NCI-H2227 treated with DMSO at 0.1 percent for 48 hours (cell line): ENCODE data around the gene F12.
"Not testable (repeated sequence)": the region's sequence is repeated elsewhere in the genome, so short reads cannot be mapped to it uniquely, and the experiment has no call there.

Source experiments
- DNase-seq: peaks from one replicate; lab custom pipeline; 2025; lab: John Stamatoyannopoulos, UW

Gene F12

DNA sequence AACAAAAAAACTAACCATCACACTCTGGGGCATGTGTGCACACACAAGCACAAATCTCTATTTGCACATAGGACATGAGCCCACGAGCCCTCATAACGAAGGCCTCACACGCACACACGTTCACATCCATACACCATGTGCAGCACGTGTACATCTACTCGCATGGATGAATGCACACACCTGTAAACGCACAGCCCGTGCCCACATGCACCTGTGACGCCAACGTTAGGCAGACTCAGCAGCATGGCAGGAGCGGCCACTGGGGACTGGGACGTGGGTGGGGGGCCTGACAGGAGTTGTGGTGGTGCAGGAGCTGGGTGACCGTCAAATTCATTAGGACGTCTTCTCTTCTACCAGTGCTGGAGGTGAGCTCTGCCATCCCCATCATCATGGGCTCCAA, 22.0 kb downstream of the F12 start:
- DNase-seq, result no peak

DNA sequence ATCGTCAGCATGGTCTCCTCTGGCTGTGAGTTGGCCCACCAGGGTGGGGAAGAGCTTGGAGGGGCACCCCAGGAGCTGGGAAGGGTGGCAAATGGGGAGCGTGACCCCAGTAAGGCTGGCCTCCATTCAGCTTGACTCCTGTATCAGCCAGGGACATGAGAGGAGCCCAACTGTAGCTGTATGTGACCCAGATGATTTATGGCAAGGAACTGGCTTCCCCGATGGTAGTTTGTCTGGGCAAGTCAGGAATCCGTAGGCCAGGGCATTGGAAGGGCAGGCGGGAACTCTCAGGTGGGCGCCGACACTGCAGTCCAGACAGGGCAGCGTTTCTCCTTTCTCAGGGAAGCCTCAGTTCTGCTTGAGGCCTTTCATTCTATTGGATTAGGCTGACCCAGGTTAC, 22.8 kb downstream of the F12 start:
- no peak for DNase-seq

DNA sequence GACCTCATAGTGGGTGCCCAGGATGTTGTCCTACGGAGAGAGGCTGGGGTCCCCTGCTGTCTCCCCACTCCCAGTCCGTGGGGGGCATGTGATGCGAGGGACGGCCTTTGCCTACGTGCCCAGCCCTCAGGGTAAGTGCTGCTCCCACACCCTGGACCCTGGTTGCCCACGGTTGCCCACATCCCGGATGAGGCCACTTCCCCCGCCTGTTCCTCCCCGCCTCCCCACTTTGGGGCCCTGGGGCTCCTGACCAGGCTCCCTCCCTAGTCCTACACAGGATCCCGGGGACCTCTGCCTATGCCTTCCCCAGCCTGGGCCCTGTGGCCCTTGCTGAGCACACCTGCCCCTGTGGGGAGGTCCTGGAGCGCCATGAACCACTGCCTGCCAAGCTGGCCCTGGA, 23.6 kb downstream of the F12 start:
- DNase-seq, result no peak

DNA sequence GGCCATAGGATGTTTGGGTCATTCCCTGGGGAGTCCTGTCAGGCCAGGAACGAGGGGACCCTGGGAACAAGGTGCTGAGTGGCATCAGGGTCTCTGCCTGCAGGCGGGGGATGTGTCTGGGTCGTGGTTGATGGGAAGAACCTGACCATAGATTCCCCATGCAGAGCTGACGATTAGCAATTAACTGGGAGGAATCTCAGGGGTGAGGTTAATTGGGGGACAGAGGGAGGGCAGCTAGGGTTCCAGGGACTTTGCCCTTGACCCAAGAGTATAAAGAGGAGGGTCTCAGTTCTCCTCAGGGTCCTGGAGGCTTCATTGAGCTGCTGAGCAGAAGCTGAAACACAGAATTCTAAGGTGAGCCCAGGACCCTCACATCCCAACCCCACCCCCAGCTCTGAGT, 25.2 kb downstream of the F12 start, which contains the start of gene SLC34A1:
Gene SLC34A1 (plus strand): TSS at position 301 of the 400 bp plus-strand sequence. CDS start 1,308 bp downstream, outside the sequence.
- no peak for DNase-seq

DNA sequence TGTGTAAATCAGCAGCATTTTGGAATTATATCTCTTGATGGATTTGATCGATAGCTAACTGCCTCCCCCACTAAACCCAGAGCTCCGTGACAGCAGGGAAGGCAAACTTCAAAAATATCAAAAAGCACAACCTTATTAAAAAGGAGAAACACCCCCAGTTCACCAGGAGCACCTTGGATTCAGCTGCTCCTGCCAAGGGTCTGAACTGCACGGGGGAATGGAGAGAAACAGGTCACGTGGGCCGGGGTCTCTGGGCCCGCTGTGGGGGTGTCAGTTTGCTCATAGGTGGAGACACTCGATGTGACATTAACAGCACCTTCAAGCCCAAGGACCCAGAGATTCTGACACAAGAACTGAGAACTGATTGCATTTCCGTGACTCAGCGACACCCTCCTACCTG, 26.2 kb downstream of the F12 start:
- DNase-seq, result no peak

DNA sequence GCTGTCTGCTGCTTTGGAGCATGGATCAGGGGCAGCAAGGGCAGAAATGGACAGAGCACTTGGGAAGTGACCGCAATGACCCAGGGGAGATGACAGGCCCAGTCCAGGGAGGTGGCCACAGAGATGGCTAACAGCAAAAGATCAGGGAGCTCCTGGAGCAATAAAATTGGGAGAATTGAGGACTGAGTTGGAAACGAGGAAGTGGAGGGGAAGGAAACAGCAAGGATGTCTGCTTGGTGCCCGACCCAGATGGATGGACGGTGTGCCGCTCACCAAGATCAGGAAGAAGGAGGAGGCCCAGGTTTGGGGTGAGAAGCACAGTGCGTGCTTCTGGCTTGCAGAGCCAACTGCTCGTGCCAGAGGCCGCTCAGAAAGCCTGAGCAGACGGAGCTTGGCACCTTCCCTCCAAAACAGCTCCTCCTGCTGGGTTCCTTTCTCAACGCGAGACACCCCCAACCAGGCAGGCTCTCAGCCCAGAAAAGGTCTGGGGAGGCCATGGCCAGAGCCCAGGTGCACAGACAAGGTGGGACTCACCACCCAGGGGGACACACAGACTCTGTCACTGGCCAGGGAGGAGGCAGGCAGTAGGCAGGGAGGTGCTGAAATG, 26.8 kb downstream of the F12 start:
- no peak for DNase-seq

DNA sequence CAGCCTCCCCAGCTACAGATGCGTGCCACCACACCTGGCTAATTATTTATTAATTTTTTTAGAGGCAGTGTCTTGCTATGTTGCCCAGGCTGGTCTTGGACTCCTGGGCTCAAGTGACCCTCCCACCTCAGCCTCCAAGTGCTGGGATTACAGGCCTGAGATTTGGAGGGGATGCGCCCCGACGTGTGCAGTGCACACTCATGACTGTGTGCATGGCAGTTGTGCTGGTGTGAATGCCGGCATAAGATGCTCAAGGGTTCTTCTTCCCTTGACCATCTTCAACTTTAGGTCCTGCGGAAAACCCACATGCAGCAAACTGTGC, 28.6 kb downstream of the F12 start:
- no peak for DNase-seq

DNA sequence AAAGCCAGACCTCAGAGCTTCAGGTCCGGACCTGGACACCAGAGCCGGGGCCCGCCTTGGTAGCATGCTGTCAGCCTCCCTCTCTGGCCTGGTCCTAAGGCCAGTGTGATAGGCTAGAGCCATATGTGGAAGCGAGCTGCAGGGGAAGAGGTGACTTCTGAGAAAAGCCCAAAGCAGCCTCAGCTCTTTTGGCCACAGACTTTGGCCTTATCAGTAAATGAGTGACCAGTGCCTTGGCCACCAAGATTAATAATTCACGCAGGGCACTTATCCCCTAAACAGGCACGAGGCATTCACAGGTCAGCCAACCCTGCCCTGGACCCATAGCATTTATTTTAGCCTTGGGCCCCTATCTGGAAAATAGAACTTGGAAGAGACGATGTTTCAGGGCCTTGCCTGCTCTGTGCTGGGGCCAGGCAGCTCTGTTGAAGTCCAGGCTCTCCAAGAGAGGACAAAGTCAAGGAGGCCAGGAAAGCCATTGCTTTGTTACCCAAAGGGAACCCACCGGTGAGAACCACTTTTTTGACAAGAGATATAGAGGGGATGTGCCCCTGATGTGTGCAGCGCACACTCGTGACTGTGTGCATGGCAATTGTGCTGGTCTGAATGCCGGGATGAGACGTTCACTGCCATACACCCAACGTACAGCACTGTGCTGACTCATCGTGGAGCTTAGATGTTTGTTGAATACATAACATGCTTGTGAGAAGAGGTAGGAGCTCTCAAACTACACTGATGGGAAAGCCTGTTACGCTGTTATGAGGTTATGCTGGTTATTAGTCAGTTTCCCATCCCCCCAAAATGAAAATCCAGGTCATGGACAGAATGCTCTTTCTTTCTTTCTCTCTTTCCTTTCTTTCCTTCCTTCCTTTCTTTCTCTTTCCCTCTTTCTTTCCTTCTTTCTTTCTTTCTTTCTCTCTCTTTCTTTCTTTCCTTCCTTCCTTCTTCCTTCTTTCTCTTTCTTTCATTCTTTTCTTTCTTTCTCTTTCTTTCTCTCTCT, 30.2 kb downstream of the F12 start:
- no peak for DNase-seq

DNA sequence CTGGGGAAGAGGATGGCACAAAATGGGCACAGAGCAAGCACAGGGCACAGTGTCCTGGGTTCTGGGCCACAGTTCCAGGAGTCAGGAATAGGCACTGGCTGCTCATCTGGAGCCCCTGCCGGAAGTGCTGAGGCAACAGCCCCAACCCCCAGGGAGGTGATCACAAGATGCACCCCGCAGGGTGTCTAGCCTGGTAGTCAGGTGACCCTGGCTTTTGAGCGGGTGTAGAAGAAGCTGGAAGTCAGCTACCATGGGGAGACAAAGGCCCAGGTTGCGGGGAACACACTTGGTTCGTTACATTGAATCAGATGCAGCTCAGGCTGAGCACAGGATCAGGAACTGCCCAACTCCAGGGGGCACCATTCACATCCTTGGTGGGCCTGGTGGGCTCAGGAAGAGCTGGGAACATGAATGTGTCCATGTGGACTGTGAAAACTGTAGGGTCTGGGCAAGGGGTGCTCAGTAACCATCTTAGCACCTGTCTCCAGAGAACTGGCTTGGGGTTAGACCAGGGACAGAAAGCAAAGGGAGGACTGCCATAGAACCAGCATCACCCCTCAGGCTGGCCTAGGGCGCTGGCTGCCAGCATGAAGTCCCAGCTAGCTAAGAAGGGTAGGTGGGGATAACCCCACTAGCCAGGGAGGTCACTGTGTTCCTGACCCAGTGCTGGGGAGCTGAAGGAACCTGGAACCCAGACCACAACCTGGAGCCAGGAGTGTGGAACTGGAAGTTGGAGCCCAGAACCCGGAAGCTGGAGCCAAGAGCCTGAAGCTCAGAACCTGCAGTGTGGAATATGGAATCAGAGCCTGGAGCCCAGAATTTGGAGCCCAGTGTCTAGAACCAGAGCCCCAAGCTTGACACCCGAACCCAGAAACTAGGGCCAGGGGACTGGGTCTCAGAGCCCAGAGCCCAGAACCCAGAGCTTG, 31.2 kb downstream of the F12 start:
- DNase-seq, result no peak

DNA sequence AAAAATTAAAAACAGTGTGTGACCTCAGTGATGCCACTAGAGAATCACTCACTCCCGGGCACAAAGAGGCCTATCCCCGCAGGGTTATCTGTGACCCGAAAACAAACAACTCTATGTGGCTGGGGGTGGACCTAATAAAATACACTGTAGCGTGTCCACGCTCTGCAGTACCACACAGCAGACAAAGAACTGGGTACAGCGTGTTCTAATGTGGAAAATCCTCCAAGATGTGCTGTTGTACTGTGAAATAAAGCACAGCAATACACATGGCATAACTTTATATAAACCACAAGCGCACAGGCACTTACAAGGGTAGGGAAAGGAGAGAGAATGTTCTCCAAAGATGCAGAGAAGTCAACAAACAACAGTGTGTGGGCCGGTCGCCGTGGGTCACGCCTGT, 33.3 kb downstream of the F12 start:
- DNase-seq, result no peak

DNA sequence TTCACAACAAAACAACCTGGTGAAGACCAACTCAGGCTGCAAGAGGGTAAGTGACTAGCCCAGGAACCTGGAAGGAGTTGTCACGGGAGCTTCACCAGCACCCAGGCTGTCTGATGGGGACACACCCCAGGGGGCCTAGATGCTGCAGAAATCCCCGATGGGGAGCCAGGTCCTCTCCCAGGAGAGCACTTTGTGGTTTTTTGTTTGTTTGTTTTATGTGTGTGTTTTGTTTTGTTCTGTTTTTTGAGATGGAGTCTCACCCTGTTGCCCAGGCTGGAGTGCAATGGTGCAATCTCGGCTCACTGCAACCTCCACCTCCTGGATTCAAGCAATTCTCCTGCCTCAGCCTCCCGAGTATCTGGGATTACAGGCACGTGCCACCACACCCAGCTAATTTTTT, 33.8 kb downstream of the F12 start:
- DNase-seq, result not testable (repeated sequence)

DNA sequence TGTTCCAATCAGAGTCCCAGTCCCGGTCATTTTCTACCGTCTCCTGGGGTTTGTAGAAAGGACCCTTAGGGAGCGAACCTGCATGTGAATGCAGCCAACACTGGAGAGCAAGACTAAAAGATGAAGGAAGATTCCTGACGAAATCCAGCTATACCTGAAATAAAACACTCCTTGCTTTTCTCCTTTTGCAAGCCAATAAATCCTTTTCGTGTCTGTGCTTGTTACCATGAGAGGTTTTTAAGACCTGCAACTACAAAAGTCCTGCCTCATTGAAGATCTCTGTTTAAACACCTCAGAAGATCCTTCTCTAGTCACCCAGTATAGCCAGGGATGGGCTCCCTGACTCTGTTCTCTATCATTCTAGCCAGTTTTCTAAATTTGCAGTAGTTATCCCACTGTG, 35.2 kb downstream of the F12 start:
- DNase-seq, result no peak

DNA sequence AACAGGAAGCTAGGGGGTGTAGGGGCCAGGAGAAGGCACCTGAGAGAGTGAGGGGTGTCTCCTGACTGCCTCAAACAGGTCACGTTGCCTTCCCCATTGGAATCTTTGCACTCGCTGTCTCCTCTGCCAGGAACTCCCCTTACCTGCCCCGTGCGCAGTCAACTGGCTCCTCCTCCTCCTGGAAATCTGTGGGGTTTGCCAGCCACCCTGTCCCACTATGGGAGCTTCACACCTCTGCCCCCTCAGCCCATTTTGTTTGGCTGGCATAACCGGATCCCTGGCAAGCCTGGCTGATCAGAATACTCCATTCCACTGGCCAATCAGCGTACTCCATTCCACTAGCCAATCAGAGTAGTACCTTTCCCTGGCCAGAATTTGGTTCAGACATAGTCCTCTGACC, 35.6 kb downstream of the F12 start:
- no peak for DNase-seq

DNA sequence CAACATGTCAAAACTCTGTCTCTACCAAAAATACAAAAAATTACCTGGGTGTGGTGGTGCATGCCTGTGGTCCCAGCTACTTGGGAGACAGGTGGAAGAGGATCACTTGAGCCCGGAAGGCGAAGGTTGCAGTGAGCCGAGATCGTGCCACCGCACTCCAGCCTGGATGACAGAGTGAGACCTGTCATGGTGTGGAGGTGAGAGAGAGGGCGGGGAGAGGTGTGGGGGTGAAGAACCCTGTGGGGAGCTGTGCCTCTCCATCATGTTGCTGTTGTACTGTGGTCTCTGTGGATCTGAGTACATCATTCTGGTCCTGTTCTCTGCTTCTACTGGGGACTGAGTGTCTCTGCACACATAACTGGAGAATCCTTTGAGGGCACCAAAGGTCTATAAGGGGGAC, 36.5 kb downstream of the F12 start:
- DNase-seq, result no peak

DNA sequence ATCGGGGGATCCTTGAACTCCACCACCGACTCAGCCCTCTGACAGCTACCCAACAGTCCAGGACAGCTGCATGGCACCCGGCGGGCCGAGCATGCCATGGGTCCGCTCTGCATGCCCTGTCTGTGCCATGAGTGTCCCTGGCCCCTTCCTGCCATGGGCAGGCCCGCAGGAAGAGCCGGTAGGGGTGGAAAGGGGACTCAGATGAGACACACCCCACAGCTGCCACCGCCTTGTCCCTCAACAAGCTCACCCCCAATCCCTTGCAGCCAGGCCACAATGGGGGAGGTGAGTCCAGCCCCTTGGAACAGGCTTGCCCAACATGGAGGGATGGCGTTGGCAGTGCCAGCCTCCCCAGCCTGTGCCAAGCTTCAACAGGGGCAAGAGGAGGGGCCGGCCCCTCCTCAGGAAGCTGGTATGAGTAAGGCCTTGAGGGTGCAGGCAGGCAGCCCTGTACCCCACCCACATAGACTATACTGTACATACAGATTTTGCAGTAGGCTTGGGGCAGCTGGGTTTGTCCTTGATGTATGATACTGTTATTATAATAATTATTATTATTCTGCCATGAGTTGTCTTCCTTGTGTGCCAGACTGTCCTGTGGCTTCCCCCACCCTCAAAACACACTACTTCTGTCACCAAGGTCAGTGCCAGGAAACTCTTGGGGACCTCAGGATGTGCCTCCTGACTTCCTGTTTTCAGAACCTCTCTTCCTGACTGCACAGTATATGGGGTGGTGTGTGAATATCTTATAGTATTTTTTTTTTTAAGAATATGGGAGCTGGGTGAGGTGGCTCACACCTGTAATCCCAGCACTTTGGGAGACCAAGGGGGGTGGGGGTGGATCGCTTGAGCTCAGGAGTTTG, 37.1 kb downstream of the F12 start:
- DNase-seq, result no peak

DNA sequence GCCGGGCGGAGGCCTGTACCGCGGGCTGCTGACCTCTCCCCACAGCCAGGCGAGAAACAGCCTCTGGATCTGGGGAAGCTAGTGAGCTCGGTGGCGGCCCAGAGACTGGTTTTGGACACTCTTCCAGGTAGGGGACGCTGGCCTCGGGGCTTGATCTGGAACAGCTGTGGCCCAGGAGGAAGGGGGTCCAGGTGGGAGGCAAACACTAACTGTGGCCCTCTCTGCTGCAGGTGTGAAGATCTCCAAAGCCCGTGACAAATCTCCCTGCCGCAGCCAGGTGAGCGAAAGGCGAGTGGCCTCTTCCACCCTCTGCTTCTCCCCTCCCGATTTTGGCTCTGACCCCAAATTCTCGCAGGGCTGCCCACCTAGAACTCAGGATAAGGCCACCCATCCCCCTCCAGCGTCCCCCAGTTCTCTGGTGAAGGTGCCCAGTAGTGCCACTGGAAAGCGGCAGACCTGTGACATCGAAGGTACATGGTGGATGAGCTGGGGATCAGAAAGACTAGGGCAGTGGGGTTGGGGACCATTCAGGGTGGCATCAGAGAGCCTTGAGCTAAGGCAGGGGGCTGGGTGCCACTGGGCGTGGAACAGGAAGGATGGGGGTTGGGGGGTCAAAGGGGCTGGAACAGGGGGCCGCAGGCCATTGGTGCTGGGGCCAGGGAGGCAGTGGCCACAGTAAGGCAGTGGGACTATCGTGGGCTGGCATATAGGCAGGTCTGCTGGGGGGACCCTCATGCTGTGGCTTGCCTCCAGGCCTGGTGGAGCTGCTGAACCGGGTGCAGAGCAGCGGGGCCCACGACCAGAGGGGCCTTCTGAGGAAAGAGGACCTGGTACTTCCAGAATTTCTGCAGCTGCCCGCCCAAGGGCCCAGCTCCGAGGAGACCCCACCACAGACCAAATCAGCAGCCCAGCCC, 38.0 kb downstream of the F12 start:
- no peak for DNase-seq

DNA sequence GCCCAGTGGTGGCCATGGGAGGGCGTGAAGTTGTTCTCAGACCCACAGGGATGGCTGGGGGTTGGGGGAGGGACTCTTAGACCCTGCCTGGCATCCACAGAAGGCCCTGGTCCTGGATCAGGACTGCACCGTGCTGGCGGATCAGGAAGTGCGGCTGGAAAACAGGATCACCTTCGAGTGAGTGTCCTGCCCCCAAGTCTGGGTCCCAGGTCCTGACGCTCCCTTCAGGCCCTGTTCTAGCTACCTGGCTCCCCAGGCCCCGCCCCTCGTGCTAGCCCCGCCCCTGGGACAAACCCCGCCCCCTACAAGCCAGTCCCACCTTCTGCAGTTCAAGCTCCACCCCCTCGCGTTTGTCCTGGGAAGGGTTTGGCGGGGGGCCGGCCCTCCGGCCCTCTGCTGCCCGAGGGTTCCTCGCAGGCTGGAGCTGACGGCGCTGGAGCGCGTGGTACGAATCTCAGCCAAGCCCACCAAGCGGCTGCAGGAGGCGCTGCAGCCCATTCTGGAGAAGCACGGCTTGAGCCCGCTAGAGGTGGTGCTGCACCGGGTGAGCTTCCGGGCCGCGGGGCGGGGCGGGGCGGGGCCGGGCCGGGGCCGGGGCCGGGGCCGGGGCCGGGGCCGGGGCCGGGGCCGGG, 38.8 kb downstream of the F12 start:
- DNase-seq, result peak; percentile 6

DNA sequence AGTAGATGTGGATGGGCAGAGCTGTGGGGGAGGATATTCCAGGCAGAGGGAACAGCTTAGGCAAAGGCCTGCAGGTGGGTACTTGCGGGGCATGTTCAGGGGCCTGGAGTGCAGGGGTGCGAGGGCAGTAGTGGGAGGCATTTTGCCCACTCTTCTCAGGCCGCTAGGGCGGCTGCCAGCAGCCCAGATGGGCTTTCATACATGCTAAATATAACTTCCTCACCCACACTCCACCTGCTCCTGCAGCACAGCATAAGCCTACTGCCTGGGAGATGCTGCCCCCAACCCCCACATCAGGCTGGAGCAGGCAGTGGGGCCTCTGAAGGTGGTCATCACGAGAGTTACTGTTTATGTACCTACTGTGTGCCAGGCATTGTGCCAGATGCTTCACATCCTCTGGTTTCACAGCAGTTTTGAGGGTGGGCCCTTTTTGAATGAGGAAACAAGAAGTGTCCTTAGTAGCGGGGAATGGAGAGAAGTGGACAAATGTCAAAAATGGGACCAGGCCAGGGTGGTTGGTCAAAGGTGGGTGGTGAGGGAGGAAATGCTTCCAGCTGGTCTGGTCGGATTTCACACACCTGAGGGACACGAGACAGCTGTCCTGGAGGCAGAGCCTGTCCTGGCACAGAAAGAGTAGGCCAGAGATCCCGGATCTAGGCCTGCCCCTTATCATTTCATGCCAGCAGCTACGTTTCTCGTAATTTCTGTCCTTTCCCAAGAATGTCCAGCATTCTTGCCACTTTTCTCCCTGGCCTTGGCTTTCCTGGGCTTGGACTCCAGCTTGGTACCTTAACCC, 39.5 kb downstream of the F12 start:
- no peak for DNase-seq
